Limb (tissue), 2 donors: Measurements from ENCODE around the gene RASAL1.

Source experiments
- DNase-seq, 2 donors: peaks; one replicate each; pipeline ENCODE4 v3.0.0-alpha.2; 2016; ENCODE audit errors: extremely low spot score in 2 of 2

RASAL1 gene

GRCh38 chr12:113162102-113163029, 26.8 kb upstream of the RASAL1 start:
- no peak for DNase-seq

GRCh38 chr12:113161415-113162016, 26.0 kb upstream of the RASAL1 start:
- peak in 1 of 2 donors; percentile 76 for DNase-seq

GRCh38 chr12:113159937-113160336, 24.4 kb upstream of the RASAL1 start:
- no peak for DNase-seq

GRCh38 chr12:113158439-113159203, 23.1 kb upstream of the RASAL1 start:
- DNase-seq = no peak

- no peak for DNase-seq
Measured at GRCh38 chr12:113157218-113157859, 21.8 kb upstream of the RASAL1 start.

GRCh38 chr12:113155646-113156045, 20.1 kb upstream of the RASAL1 start:
- no peak for DNase-seq

- DNase-seq = no peak
Measured at GRCh38 chr12:113155060-113155459, 19.5 kb upstream of the RASAL1 start.

- DNase-seq = no peak
Measured at GRCh38 chr12:113154351-113154973, 18.9 kb upstream of the RASAL1 start.

GRCh38 chr12:113152835-113153814, 17.6 kb upstream of the RASAL1 start:
- peak; percentile 43 to 72 for DNase-seq

- DNase-seq = no peak
Measured at GRCh38 chr12:113152196-113152834, 16.8 kb upstream of the RASAL1 start.

GRCh38 chr12:113151655-113152054, 16.1 kb upstream of the RASAL1 start:
- DNase-seq = no peak

GRCh38 chr12:113149361-113150150, 14.0 kb upstream of the RASAL1 start, which contains the start of gene CFAP73:
Gene CFAP73 (plus strand): TSS chr12:113149724. CDS start chr12:113149858, 134 bp downstream.
- peak; percentile 86 to 88 for DNase-seq

GRCh38 chr12:113146999-113147398, 11.4 kb upstream of the RASAL1 start:
- no peak for DNase-seq

GRCh38 chr12:113145720-113146551, 10.4 kb upstream of the RASAL1 start:
- DNase-seq = no peak

GRCh38 chr12:113144806-113145205, 9.2 kb upstream of the RASAL1 start:
- DNase-seq = no peak

GRCh38 chr12:113143959-113144358, 8.4 kb upstream of the RASAL1 start:
- no peak for DNase-seq

GRCh38 chr12:113142886-113143332, 7.3 kb upstream of the RASAL1 start:
- DNase-seq = no peak
